ENCODE data around the gene B3GAT1.

The B3GAT1 gene

DNA sequence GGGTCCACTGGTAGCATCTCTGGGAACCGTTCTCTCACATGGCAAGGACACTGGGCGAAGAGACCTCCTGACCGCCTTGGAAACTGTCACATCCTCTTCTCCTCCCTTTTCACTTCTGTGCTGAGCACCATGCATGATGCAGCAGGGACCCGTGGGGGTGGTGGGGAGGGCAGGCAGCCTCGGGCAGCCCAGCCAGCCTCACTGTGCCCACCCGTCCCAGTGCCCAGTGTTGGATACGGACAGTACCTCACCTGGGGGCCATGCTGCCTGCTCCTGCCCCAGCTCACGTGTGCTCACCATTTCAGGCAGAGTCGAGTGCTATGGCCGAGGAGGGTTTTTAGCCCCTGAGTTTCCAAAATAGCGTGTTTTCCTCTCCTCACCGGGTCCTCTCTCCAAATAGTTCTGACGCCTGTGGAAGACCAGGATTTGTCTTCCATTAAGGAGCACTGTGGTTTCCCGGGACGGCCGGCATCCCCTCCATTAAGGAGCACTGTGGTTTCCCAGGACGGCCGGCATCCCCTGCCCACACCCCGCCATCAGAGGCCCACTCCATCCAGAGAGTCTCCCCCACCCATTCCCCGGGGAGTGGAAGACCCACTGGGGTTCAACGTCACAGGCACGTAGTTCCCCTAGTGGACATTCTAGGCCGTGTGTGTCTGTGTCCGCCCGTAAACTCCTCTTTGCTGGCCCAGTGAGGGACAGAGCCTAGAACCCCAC, 22.4 kb downstream of the B3GAT1 start:
- DNase-seq: no peak

DNA sequence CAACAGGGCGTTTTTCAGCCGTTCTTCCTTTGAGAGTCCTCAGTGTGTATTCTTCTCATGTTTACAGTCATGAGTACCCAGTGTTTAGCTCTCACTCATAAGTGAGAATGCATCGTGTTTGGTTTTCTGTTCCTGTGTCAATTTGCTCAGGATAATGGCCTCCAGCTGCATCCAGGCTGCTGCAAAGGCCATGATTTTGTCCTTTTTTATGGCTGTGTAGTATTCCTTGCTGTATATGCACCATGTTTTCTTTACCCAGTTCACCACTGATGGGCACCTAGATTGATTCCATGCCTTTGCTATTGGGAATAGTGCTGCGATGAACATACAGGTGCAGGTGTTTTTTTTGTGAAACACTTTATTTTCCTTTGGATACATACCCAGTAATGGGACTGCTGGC, 23.5 kb downstream of the B3GAT1 start:
- no peak for DNase-seq

DNA sequence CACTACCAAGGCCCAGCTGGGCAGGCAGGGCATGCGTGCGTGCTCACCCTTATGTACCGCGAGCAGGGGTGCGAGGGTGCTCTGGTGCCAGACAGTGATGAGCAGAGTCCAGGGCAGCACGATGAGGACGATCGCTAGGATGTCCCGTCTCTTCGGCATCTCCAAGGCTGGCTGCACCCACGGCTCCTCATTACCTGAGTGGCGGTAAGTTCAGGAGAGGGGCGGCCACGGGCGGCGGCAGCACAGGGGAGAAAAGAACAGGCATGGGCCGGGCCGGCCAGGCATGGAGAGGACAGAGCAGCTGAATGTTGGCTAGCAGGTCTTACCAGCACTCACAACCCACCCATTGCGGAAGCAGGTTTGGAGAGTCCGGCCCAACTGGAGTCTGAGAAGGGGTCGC, 24.5 kb downstream of the B3GAT1 start:
- DNase-seq: no peak

DNA sequence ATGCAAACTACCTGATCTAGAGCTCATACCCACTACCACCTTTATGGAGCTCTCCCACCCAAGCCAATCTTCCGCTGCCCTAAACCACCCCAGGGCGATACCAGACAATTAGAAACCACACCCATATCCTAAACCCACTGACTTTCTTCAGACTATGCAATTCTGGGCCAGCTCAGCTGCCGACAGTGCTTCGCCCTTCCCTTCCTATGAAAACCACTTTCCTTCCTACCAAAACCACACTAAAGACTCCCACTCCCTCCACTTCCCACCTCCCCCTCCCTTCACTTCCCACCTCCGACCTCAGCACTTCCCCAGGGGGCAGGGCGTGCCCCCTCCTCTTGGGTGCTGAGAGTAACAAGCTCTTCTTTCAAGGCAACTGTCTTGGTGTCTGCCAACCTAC, 25.1 kb downstream of the B3GAT1 start:
- no peak for DNase-seq

DNA sequence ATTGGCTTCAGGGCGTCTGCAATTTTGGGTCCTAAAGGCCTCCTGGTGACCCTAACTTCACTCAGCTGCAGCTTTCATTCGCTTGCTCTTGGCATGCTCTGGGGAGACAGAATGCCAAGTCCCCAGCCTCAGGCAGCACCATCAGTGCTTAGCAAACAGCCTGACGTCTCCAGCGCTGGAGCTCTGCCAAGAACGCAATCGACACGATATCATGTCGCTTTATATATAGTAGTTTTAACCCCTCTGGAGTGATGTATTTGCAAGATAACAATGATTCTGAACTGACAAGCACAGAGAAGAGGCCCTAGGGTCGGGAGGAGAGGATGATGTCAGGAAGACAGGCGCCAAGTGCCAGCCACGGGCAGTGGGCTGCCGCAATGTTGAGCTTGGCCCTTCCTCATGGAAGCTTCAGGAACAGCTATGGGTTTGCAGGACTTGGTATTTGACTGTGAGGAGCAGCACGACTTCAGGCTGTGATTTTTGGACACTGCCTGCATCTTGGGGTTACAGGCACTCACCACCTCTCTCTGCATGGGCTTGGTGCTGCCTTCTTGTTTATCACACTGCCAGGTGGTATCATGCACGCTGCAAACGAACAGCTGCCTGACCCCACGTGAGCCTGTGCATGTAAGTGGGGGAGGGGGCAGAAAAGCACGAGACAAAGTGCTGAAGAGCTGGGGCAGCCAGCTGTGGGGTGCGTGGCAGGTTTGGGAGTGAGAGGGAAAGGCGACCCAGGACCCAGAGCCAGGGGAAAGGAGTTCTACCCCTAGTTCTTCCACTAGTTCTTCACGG, 26.1 kb downstream of the B3GAT1 start:
- no peak for DNase-seq

DNA sequence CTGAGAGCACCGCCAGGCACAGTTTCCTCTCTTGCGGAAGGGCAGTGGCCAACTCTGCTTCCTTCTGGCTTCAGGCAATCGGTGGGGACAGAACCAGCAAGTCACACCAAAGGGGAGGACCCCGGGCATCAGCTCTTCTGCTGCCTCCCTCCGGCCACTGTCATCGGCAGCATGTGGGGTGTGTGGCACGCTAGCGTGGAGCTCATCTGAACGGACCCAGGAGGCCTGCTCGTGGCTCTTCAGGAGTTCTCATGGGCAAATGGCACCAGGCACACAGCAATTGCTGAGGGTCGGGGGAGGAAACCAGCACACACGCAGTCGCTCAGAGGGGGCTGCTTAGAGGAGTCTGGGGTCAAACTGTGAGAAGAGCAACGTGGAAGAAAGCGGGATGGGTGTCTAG, 26.9 kb downstream of the B3GAT1 start:
- DNase-seq: no peak

DNA sequence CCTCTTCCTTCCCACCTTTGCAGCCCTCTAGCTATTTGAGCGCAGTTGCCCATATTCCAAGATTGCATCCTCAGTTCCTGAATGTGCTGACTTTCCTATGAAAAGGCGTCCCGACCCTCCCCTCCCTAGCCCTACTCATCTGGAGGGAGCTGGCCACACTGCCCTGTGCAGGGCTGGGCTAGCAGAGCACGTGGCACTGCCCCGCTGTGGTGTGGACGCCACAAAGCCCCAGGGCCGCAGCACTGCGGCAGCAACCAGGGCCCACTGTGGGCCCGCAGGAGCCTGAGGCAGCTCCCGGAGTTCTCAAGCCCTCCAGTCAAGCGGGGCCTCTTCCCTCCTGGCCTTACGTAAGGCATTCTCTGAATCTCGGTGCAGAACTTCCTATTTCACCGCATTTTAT, 27.6 kb downstream of the B3GAT1 start:
- DNase-seq: no peak

DNA sequence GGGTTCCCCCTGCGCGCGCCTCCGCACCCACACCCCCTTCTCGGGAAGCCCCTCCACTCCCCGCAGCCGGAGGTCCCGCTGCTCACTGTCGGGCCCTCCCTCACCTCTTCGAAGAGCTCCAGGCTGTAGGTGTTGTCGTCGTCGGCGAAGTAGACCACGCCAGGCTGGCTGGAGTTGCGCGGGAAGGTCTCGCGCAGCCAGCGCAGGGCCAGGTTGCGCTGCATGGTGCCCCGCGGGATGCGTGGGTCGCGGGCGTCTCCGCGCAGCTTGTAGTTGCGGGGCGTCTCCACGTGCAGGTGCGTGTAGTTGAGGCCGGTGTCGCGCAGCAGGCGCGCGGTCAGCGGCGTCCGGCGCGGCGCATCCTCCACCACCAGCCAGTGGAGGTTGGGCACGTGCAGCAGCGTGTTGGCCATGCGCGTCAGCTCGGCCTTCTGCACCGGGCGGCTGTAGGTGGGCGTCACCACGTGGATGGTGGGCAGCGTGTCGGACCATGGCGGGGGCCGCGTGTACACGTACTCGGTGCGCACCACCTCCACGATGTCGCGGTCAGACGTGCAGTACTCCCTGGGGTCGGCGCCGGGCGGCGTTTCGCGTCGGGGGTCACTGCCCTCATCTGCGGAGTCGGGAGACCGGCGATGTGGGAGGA, 28.3 kb downstream of the B3GAT1 start:
- DNase-seq: no peak

DNA sequence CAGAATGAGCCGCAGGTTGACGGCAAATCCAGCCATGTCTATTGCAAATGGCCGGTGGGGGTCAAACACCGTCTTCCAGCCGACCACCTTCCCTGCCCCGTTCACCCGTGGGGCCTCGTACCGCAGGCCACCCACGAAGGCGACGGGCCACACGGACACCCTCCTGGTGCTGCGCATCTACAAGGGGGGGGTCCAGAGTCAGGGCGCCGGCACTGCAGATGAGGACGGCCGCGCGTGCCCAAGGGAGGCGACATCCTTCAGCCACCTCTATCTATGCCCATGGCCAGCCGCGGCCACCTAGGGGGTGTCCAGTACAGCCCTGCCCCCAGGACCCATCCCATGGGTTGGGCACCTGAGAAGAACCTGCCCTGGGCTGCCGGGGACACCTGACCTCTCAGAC, 29.2 kb downstream of the B3GAT1 start:
- no peak for DNase-seq

DNA sequence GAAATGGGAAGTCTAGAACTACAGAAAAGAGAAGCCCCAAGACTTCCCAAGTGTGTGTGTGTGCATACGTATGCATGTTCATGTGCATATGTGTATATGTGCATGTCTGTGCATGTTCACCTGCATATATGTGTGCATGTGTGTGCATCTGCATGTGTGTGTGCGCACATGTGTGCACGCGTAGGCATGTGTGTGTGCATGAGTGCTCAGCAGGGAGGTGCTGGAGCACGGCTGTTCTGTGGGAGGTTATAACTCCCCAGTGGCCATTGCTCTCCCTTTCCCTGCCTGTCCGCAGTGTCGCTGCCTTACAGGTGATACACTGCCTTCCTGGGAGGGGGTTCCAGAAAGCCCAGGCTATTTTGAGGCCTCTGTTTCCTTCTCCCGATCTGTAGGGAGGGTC, 29.8 kb downstream of the B3GAT1 start:
- no peak for DNase-seq

DNA sequence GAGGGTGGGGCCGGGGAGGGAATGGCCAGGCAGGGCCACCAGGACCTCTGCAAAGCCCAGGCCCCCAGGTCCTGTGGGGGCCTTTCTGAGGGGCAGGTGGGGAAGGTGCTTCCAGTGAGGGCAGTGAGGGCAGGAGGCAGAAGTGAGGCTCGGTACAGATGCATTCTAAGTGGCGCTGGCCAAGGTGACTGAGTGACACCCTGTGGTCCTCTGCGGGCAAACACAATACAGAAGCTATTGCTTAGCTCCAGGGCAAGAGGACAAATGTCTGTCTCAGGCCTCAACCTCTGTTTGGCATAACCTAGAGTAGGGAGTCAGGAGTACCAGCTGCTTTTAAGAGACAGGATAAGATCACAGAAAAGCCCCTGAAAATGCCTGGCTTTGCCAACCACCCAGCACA, 31.3 kb downstream of the B3GAT1 start:
- no peak for DNase-seq

DNA sequence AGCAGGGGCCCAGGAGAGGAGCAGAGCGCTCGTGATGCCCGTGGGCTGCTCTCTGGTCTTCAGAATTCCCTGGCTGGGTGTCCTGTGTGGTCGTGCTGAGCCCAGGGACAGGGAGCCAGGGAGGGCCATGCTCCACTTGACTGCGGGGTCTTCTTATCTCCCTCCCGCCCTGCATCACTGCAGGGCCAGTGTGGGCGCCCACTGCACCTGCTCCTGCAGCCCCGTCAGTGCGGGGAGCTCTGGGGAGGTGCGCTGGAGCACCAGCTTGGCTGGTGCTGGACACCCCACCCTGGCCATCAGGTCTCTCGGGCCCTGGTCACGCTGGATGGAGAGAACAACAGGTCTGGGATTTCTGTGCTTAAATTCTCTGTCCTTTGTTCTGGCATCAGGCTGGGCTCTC, 31.8 kb downstream of the B3GAT1 start:
- no peak for DNase-seq

DNA sequence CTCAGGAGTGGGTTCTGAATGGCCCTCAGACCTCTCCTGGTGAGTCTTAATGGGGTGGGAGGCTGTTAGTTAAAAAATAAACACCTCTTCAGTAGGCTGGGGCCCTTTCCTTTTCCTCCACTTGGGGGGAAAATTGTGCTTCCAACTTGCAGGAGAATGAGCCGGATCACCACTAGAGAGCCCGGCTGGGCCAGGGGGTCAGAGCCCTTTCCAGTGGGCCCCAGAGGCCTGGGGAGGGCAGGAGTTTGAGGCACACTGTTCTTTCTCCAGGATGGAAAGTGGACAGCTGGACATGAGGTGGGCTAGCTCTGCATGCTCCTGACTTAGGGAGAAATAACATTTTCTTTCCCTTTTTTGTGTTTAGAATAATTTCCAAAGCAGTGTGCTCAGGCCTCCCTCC, 32.8 kb downstream of the B3GAT1 start:
- DNase-seq: no peak

DNA sequence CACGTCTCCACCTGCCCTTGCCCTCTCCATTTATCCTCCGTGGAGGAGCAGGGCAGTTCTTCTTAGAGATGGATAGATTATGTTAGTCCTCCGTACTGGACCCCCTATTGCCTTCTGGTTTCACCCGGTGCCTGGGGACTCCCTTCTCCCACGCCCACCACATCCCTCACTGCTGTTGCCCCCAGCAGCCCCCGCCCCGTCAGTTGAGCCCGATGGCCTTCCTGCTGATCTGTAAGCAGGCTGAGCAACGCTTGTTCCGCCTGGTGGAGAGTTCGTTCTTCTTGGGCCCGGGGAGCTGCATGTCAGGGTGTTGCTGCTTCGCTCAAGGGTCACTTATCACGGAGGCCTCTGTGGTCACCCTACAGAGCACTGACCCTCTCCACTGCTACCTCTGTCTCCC, 34.2 kb downstream of the B3GAT1 start:
- DNase-seq: no peak

DNA sequence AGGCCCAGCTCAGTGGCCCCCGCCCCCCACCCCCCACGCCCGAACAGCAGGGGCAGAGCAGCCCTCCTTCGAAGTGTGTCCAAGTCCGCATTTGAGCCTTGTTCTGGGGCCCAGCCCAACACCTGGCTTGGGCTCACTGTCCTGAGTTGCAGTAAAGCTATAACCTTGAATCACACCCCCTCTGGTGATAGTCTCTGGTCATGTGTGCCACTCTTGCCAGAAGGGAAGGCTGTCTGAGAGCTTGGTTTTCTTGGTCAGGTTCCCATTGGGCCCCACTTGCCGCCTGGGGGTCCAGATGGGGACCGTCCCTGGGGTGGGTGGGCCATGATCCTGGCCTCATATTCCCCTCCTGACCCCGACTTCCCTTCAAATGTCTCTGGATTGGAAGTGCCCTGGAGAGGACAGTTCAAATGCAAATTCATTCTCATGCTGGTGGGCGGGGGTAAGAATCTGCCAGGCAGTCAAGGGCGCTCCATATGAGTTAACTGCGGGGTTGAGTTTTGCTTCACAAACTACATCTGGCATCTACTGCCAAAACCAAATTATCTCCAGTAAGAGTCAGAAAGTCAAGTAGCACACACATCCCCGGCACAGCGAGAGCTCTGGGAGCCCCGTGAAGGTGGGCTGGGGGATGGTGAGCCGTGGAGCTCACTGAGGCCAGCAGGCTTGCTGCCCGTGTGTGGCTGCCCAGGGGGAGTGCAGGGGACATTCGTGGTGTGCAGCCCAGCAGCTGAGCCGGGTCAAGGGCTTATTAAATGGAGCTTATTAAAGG, 35.7 kb downstream of the B3GAT1 start:
- DNase-seq: no peak

DNA sequence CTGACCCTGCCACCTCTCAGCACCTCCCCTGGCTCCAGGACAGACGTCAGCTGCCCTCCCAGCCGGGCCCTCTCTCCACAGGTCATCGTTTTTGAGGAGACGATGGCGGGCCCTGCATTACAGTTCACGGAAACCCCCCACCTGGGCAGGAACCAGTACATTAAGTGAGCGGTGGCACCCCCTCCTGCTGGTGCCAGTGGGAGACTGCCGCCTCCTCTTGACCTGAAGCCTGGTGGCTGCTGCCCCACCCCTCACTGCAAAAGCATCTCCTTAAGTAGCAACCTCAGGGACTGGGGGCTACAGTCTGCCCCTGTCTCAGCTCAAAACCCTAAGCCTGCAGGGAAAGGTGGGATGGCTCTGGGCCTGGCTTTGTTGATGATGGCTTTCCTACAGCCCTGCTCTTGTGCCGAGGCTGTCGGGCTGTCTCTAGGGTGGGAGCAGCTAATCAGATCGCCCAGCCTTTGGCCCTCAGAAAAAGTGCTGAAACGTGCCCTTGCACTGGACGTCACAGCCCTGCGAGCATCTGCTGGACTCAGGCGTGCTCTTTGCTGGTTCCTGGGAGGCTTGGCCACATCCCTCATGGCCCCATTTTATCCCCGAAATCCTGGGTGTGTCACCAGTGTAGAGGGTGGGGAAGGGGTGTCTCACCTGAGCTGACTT, 37.0 kb downstream of the B3GAT1 start:
- DNase-seq: no peak

DNA sequence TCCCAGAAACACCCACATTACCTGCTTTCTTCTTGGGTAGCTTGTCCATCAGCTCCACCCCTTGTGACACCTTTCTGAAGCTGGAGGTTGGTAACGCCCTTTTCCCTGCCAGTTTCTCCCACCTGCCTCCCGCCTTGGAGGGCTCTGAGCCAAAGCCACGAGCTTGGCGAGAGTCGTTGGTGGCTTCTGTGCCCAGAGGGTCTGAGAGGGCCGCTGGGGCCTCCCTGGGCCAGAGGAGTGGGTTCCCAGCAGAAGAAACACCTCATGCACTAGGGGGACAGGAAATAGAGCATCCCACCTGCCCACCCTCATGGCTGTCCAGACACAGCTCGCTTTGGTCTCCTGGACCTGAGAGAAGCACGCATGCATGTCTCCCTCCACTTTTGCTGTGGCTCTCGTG, 37.9 kb downstream of the B3GAT1 start:
- DNase-seq: no peak

DNA sequence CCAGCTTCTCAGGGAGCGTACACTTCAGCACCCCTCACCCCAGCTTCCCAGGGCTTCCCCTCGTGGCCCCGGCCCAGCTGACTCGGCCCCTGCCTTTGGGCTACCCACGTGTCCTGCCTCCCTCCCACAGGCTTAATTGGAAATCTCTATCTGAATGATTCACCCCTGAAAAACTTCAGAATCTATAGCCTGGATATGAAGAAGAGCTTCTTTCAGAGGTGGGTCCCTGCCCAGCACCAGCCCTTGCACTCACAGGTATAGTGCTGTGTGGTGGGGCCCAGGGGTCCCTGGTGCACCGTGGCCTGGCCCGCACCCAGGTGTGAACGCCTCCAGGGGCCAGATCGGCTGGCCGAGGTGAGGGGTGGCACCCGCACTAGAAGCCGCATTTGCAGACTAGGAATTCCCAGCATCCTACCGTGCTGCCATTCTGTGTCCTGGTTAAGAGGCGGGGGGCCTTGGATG, 38.4 kb downstream of the B3GAT1 start:
- DNase-seq: no peak

DNA sequence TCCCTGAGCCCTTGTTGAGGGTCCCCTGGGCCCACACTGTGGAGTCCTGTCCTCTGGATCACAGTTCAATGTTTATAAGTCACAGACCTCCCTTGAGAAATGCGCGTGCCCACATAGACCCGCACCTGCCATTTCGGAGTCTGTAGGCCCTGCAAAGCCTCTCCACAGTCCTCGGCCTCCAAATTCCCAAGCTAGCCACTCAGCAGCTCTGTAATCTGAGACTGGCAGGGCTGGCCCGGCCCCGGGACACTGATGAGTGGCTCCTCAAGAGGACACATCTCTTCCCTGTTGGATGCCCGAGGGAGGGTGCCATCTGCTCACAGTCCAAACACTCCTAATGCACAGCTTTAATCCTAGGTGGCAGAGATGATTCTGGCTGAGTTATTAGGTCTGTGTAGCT, 39.1 kb downstream of the B3GAT1 start:
- DNase-seq: no peak

DNA sequence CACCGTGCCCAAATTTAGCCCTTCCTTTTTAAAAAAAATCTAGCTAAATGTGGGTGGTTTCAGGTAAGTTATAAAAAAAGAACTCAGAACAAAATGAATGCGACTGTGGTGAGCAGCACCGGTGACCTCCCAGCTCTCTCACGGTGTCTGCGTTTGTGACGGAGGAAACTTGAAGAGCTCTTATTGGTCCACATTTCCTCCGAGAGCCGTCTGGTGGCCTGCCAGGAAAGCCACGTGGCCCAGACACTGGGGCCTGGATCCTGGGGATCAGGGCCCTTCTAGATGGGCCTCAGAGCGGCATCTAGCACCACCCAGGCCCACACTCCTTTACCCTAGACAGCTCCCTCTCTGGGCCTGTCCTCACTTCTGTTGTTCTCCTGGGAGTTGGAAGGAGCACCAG, 39.5 kb downstream of the B3GAT1 start:
- no peak for DNase-seq

DNA sequence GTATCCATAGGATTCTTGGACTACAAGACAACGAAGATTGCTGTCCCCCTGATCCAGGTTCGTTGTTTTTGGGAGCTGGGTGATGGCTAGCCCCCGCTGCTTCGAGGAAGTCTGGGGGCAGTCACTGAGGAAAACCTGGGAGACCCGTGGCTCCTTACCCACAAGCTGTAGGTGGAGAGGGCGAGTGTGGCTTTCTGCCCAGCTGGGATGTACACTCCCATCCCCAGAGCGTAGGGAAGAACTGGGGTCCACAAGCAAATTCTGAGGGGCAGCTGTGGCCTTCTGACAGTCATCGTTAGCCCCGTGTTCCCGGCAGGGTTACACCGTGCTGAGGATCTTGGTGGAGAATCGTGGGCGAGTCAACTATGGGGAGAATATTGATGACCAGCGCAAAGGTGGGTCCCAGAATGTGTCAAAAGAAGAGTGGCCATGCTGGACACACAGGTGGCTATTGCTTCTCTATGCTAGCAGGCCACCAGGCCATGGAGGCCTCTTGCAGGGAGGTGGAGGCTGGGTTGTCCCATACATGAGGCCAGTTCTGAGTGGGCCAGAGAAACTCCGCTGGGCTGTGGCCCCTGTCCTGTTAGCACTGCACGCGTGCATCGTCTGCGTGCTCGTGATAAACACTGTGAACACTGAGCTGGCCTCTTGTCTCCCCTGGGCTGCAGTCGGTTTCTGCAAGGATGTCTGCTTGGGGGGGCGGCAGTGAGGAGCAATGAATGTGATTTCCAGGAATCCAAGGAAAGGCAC, 40.4 kb downstream of the B3GAT1 start:
- no peak for DNase-seq

Data from stimulated activated CD4-positive, alpha-beta T cell treated with anti-CD3 and anti-CD28 coated beads, Interleukin-4, amount 100 ng/mL, for 4 hours (primary cell).